IMR-90 (cell line): ENCODE data around the gene EXPH5. TPM values are rescaled to one million over a fixed set of nuclear protein-coding genes. Genes with fewer than 3 reads are reported as not detected.

Source experiments
- ATAC-seq: fragments of 200-7000 bp; cut with Tn5 transposase; 2 replicates; pipeline ENCODE4 v1.9.1; 2020; ENCODE audit warnings: low read depth, mild to moderate bottlenecking, moderate library complexity
- BruUV-seq: library from RNA; stranded (reverse); fragments of 400-500 nt; replicated peaks from 2 replicates; lab custom pipeline; 2021; lab: Mats Ljungman, UMichigan
- CTCF ChIA-PET: fragments of 300-600 bp; formaldehyde crosslinking; extraction: SDS; loops from one replicate; lab custom pipeline; 2021; ENCODE audit warnings: antibody characterized with exemption; lab: Yijun Ruan, JAX
- POLR2A ChIA-PET: fragments of 300-600 bp; sonication (Branson Sonifier 250); formaldehyde crosslinking; loops from one replicate; lab custom pipeline; 2022; ENCODE audit warnings: antibody characterized with exemption; ENCODE audit not compliant: unreplicated experiment; lab: Charles Lee
- DNase-seq: peaks from one replicate; pipeline ENCODE4 v3.0.0; 2013
- H2AFZ ChIP-seq: replicated peaks from 2 replicates; pipeline ENCODE3; 2013; ENCODE audit warnings: low read length, mild to moderate bottlenecking; ENCODE audit not compliant: poor library complexity
- H2AK5ac ChIP-seq: 2 replicates; pipeline ENCODE4 v1.6.1; 2013; ENCODE audit warnings: low read depth, low read length, inconsistent platforms
- H2AK9ac ChIP-seq: replicated peaks from 2 replicates; pipeline ENCODE3; 2013; ENCODE audit warnings: mild to moderate bottlenecking, low read depth, low read length, moderate library complexity; ENCODE audit not compliant: poor library complexity
- H2BK120ac ChIP-seq: 2 replicates; pipeline ENCODE4 v1.6.1; 2013; ENCODE audit warnings: low read depth, low read length, inconsistent platforms
- H2BK15ac ChIP-seq: 3 replicates; pipeline ENCODE4 v1.6.1; 2013; ENCODE audit warnings: low read depth, low read length, inconsistent platforms
- H2BK20ac ChIP-seq: 2 replicates; pipeline ENCODE4 v1.6.1; 2013; ENCODE audit warnings: low read depth, mild to moderate bottlenecking, inconsistent platforms, low read length, moderate library complexity
- H2BK5ac ChIP-seq: 2 replicates; pipeline ENCODE4 v1.6.1; 2013; ENCODE audit warnings: mild to moderate bottlenecking, low read depth, low read length, inconsistent platforms; ENCODE audit not compliant: poor library complexity, severe bottlenecking
- H3K14ac ChIP-seq: replicated peaks from 2 replicates; pipeline ENCODE4 v1.6.1; 2013; ENCODE audit warnings: low read depth, low read length, inconsistent platforms
- H3K18ac ChIP-seq: 2 replicates; pipeline ENCODE4 v1.6.1; 2013; ENCODE audit warnings: low read depth, low read length, control low read depth
- H3K23ac ChIP-seq: 2 replicates; pipeline ENCODE4 v1.6.1; 2013; ENCODE audit warnings: low read depth, low read length, inconsistent platforms
- H3K27ac ChIP-seq: 2 replicates; pipeline ENCODE4 v1.5.1; 2013; ENCODE audit warnings: mild to moderate bottlenecking, control low read depth, low read length; ENCODE audit not compliant: insufficient read depth
- H3K27me3 ChIP-seq: 2 replicates; pipeline ENCODE4 v1.6.1; 2013; ENCODE audit warnings: low read length; ENCODE audit not compliant: control insufficient read depth, insufficient read depth
- H3K36me3 ChIP-seq: 2 replicates; pipeline ENCODE4 v1.6.1; 2013; ENCODE audit warnings: low read length, mixed read lengths; ENCODE audit not compliant: control insufficient read depth, insufficient read depth
- H3K4ac ChIP-seq: 2 replicates; pipeline ENCODE4 v1.6.1; 2013; ENCODE audit warnings: low read depth, low read length, inconsistent platforms
- H3K4me1 ChIP-seq: 2 replicates; pipeline ENCODE4 v1.6.1; 2013; ENCODE audit warnings: low read length, mixed read lengths; ENCODE audit not compliant: control insufficient read depth, insufficient read depth
- H3K4me2 ChIP-seq: 2 replicates; pipeline ENCODE4 v1.6.1; 2013; ENCODE audit warnings: low read depth, mild to moderate bottlenecking, control low read depth, low read length, moderate library complexity
- H3K4me3 ChIP-seq: 2 replicates; pipeline ENCODE4 v1.5.1; 2013; ENCODE audit warnings: low read depth, mild to moderate bottlenecking, control low read depth, low read length, moderate library complexity; ENCODE audit not compliant: insufficient read depth
- H3K56ac ChIP-seq: 2 replicates; pipeline ENCODE4 v1.6.1; 2013; ENCODE audit warnings: low read length, inconsistent platforms; ENCODE audit not compliant: insufficient read depth; ENCODE audit errors: extremely low read depth
- H3K79me1 ChIP-seq, 2 experiments: 2 replicates each; pipeline ENCODE4 v1.6.1; 2013; ENCODE audit warnings: low read length in 2 of 2, inconsistent platforms in 1 of 2, low read depth in 1 of 2
- H3K9ac ChIP-seq: 2 replicates; pipeline ENCODE4 v1.6.1; 2013; ENCODE audit warnings: low read depth, low read length, control low read depth
- H3K9me1 ChIP-seq: 2 replicates; pipeline ENCODE4 v1.6.1; 2013; ENCODE audit warnings: low read length, inconsistent platforms; ENCODE audit not compliant: insufficient read depth
- H3K9me3 ChIP-seq: 2 replicates; pipeline ENCODE4 v1.6.1; 2013; ENCODE audit warnings: low read length; ENCODE audit not compliant: control insufficient read depth, insufficient read depth
- H4K20me1 ChIP-seq: 2 replicates; pipeline ENCODE4 v1.6.1; 2013; ENCODE audit warnings: low read length, inconsistent platforms; ENCODE audit not compliant: insufficient read depth
- H4K5ac ChIP-seq: 2 replicates; pipeline ENCODE4 v1.6.1; 2013; ENCODE audit warnings: mild to moderate bottlenecking, low read depth, low read length, control low read depth
- H4K8ac ChIP-seq, 2 experiments: 2 replicates each; pipeline ENCODE4 v1.6.1; 2013; ENCODE audit warnings: low read depth in 2 of 2, low read length in 2 of 2, control low read depth in 1 of 2, inconsistent platforms in 1 of 2
- H4K91ac ChIP-seq: 2 replicates; pipeline ENCODE4 v1.6.1; 2013; ENCODE audit warnings: low read depth, low read length, inconsistent platforms; ENCODE audit not compliant: insufficient read depth
- CHD1 ChIP-seq: IDR thresholded peaks from 2 replicates; pipeline ENCODE4 v1.6.1; 2012; ENCODE audit warnings: low read depth, low read length, improper control_type of control experiment
- MAFK ChIP-seq: IDR thresholded peaks from 2 replicates; pipeline ENCODE4 v1.6.1; 2012; ENCODE audit warnings: low read depth, low read length, improper control_type of control experiment
- MXI1 ChIP-seq: IDR thresholded peaks from 2 replicates; pipeline ENCODE4 v1.6.1; 2012; ENCODE audit warnings: low read depth, mild to moderate bottlenecking, low read length, moderate library complexity, borderline replicate concordance
- NFE2L2 ChIP-seq: fragments of 150-350 bp; IDR thresholded peaks from 2 replicates; pipeline ENCODE4 v1.6.1; 2016; ENCODE audit warnings: low read depth, mild to moderate bottlenecking, low read length
- RCOR1 ChIP-seq: IDR thresholded peaks from 2 replicates; pipeline ENCODE4 v1.6.1; 2012; ENCODE audit warnings: mild to moderate bottlenecking, low read length, improper control_type of control experiment; ENCODE audit not compliant: insufficient replicate concordance
- RFX5 ChIP-seq: IDR thresholded peaks from 2 replicates; pipeline ENCODE4 v1.8.0; 2012; ENCODE audit warnings: low read depth, mild to moderate bottlenecking, low read length, moderate library complexity
- WGBS, 2 experiments: methylation state at CpG; one replicate each; pipeline versions ENCODE4 v1.1.5 to v1.1.7; 2013; ENCODE audit warnings: missing lambda C conversion rate in 2 of 2; ENCODE audit not compliant: insufficient read length in 1 of 2; ENCODE audit errors: extremely low coverage in 2 of 2; 5-methylcytosine and 5-hydroxymethylcytosine counted together
- dilution Hi-C: fragments of 300-500 bp; cut with HindIII; formaldehyde crosslinking; loops from one replicate; pipeline ENCODE4 v1.14.3; 2018; ENCODE audit warnings: low sequenced_read_pairs; ENCODE audit not compliant: unreplicated experiment
- in situ Hi-C: fragments of 300-500 bp; cut with MboI; formaldehyde crosslinking; loops from 3 replicates; pipeline ENCODE4 v1.14.3; 2019; ENCODE audit warnings: low sequenced_read_pairs, inconsistent platforms, mixed read lengths
- intact Hi-C: fragments of 100-400 bp; cut with micrococcal nuclease; formaldehyde crosslinking; loops from 2 replicates; pipeline ENCODE4 v1.10.0; 2022
- polyA plus RNA-seq, 3 experiments: library from polyadenylated mRNA; depleted of rRNA; stranded (reverse); fragments of >200 nt; gene quantifications; 2 replicates each; pipeline ENCODE4 v1.2.3, GENCODE V29; 2012; ENCODE audit warnings: low replicate concordance in 1 of 3
- total RNA-seq: library from RNA; depleted of rRNA; stranded (reverse); fragments of >200 nt; gene quantifications from 2 replicates; pipeline ENCODE4 v1.2.3, GENCODE V29; 2012
- TF ChIP-seq, protein P1 (sequence below): conservative IDR thresholded peaks from 2 replicates; pipeline ENCODE4 v1.5.1; 2012; ENCODE audit warnings: mild to moderate bottlenecking, low read depth, low read length, improper control_type of control experiment
- TF ChIP-seq, protein P2 (sequence below): fragments of 150-350 bp; IDR thresholded peaks from 2 replicates; pipeline ENCODE4 v1.6.1; 2017; ENCODE audit warnings: mild to moderate bottlenecking, antibody characterized with exemption, low read length, low read depth
- TF ChIP-seq, protein P3 (sequence below): fragments of 150-350 bp; IDR thresholded peaks from 2 replicates; pipeline ENCODE4 v1.6.1; 2016; ENCODE audit warnings: low read depth, mild to moderate bottlenecking, low read length, moderate library complexity, borderline replicate concordance

The EXPH5 gene
- total and polyA plus RNA-seq, 2 of the 4 experiments (the other 2 are of a cell fraction) = 0.05 to 0.72 TPM

DNA sequence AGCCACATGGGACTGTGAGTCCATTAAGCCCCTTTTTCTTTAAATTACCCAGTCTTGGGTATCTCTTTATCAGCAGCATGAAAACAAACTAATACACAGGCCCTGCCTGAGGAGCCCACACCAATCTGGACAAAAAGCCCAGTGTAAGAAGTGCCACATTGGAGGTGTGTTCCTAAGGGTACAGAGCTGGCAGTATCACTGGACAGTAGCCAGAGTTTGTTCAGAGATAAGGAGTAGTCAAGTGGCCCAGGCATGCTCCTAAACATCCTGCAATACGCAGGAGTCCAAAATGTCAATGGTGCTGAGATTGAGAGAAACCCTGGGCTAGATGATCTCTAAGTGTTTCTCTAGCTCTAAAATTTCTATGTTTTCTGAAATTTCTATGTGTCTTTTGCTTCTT lies 68.4 kb downstream of the EXPH5 start:
- Histone ChIP-seq H3K79me1 (no peaks in the 10 kb centered on the region), H3K4ac (no peak overlapping the region), H3K14ac (no peak overlapping the region), H3K18ac (no peak overlapping the region), H3K9me3 (no peaks in the 10 kb centered on the region), H2AK9ac (no peak overlapping the region), H3K4me3 (no peak overlapping the region), H3K36me3 (no peaks in the 10 kb centered on the region), H4K8ac (no peak overlapping the region), H3K9ac (no peak overlapping the region), H2BK120ac (no peak overlapping the region), H3K27me3 (no peaks in the 10 kb centered on the region; the same call in 1 of the 2 replicates), H3K9me1 (no peaks in the 10 kb centered on the region), H4K91ac (no peak overlapping the region), H4K5ac (no peak overlapping the region), H2BK20ac (no peak overlapping the region), H3K4me1 (no peaks in the 10 kb centered on the region), H3K4me2 (no peak overlapping the region), H2AFZ (no peak overlapping the region), H3K56ac (no peak overlapping the region), H2BK5ac (no peak overlapping the region), H2AK5ac (no peak overlapping the region), H2BK15ac (no peak overlapping the region), H3K27ac (no peak overlapping the region), H4K20me1 (no peaks in the 10 kb centered on the region), H3K23ac (no peak overlapping the region)
- intact Hi-C loops = no loop called here
- TF ChIP-seq, protein P1, sequence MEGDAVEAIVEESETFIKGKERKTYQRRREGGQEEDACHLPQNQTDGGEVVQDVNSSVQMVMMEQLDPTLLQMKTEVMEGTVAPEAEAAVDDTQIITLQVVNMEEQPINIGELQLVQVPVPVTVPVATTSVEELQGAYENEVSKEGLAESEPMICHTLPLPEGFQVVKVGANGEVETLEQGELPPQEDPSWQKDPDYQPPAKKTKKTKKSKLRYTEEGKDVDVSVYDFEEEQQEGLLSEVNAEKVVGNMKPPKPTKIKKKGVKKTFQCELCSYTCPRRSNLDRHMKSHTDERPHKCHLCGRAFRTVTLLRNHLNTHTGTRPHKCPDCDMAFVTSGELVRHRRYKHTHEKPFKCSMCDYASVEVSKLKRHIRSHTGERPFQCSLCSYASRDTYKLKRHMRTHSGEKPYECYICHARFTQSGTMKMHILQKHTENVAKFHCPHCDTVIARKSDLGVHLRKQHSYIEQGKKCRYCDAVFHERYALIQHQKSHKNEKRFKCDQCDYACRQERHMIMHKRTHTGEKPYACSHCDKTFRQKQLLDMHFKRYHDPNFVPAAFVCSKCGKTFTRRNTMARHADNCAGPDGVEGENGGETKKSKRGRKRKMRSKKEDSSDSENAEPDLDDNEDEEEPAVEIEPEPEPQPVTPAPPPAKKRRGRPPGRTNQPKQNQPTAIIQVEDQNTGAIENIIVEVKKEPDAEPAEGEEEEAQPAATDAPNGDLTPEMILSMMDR = no peak
- no peak for TF ChIP-seq NFE2L2
- TF ChIP-seq RFX5 = no peak
- TF ChIP-seq RCOR1 = no peak
- TF ChIP-seq MAFK = no peak
- TF ChIP-seq, protein P2, sequence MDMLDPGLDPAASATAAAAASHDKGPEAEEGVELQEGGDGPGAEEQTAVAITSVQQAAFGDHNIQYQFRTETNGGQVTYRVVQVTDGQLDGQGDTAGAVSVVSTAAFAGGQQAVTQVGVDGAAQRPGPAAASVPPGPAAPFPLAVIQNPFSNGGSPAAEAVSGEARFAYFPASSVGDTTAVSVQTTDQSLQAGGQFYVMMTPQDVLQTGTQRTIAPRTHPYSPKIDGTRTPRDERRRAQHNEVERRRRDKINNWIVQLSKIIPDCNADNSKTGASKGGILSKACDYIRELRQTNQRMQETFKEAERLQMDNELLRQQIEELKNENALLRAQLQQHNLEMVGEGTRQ = no peak
- TF ChIP-seq, protein P3, sequence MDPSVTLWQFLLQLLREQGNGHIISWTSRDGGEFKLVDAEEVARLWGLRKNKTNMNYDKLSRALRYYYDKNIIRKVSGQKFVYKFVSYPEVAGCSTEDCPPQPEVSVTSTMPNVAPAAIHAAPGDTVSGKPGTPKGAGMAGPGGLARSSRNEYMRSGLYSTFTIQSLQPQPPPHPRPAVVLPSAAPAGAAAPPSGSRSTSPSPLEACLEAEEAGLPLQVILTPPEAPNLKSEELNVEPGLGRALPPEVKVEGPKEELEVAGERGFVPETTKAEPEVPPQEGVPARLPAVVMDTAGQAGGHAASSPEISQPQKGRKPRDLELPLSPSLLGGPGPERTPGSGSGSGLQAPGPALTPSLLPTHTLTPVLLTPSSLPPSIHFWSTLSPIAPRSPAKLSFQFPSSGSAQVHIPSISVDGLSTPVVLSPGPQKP = no peak
- no peak for TF ChIP-seq MXI1
- TF ChIP-seq CHD1 = no peak
- no TSS peak for BruUV-seq
- dilution Hi-C loops = no loop called here
- ChIA-PET CTCF (interaction anchor here (0.7 kb wide), 1 partner anchor 1109 kb away, joined by 3 read pairs; no protein-coding TSS in a partner anchor), POLR2A (no interaction called here)
- DNase-seq = no peak
- in situ Hi-C loops = no loop called here
- no CpG with 5 or more reads among the region's 1 CpG for WGBS, 2 experiments
- ATAC-seq = no peak
